GM20000 (cell line): ENCODE measurements around the gene SMARCA2.
A peak's percentile ranks its signal among the peaks of the same experiment; 100 is the strongest.

Source experiments
- DNase-seq: peaks from one replicate; pipeline ENCODE4 v3.0.0; 2012; ENCODE audit warnings: low spot score
- TF ChIP-seq, protein P1 (sequence below): IDR thresholded peaks from 2 replicates; pipeline ENCODE4 v1.5.1; 2012; ENCODE audit warnings: mild to moderate bottlenecking, control low read depth; ENCODE audit errors: extremely low read depth, missing control alignments

Gene SMARCA2

DNA sequence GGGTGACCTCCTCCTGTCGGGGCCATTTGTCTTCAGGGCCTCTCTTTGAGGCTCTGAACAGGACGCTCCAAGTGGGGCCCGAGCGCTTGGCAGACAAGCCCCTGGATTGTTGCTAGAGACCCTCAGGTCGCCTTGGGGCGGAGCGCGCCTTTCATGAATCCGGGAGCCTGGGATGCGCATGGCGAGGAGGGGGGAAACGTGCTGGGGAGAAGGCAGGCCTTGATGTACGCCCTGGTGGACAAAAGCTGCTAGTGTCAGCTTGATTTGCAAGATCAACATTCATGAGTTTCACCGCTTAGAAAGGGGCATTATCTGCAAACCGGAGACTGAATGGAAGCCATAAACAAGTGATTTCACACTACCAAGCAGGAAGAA lies 226.3 kb downstream of the SMARCA2 start:
- TF ChIP-seq, protein P1, sequence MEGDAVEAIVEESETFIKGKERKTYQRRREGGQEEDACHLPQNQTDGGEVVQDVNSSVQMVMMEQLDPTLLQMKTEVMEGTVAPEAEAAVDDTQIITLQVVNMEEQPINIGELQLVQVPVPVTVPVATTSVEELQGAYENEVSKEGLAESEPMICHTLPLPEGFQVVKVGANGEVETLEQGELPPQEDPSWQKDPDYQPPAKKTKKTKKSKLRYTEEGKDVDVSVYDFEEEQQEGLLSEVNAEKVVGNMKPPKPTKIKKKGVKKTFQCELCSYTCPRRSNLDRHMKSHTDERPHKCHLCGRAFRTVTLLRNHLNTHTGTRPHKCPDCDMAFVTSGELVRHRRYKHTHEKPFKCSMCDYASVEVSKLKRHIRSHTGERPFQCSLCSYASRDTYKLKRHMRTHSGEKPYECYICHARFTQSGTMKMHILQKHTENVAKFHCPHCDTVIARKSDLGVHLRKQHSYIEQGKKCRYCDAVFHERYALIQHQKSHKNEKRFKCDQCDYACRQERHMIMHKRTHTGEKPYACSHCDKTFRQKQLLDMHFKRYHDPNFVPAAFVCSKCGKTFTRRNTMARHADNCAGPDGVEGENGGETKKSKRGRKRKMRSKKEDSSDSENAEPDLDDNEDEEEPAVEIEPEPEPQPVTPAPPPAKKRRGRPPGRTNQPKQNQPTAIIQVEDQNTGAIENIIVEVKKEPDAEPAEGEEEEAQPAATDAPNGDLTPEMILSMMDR, result no peak
- DNase-seq, result peak; percentile 9

DNA sequence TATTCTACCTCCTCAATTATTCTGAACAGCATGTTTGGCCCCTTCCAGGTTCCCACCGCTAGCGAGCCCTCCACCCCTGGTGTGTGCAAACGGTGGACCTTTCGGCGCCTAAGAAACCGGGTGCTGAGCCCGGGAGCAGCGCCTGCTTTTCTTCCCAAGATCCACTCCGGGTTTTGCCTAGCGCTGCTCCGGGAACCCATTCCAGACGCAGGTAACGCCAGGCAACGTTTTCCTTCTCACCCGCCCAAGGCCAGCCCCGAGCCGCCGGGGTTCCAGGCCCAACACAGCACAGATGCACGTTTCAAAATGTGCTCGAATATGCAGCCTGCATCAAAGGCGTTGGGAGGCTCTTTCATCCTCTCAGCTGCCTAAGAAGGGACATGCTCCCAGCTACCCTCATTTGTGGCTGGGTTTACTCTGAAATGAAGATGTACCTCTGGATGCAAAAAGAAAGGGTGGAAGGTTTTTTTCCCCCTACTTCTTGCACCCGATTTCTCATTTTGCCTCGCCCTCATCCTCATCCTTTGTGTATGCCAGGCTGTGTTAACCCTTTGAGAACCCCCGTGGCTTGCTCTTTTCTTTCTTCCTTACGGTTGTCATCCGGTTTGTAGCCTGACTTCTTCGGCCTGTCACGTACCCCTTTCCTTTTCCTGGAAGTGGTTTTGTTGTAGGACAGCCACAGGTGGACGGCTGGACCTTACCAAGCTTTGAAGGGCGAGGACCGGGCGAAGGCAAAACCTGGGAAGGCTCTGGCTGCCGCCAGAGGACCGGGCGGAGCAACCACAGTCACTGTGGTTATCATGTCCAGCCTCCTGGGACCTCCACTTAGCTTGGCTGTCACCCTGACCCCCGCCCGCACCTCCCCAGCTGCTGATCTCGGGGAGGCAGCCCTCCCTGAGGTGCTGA lies 226.9 kb downstream of the SMARCA2 start:
- TF ChIP-seq, protein P1, result no peak
- peak; percentile 65 for DNase-seq

DNA sequence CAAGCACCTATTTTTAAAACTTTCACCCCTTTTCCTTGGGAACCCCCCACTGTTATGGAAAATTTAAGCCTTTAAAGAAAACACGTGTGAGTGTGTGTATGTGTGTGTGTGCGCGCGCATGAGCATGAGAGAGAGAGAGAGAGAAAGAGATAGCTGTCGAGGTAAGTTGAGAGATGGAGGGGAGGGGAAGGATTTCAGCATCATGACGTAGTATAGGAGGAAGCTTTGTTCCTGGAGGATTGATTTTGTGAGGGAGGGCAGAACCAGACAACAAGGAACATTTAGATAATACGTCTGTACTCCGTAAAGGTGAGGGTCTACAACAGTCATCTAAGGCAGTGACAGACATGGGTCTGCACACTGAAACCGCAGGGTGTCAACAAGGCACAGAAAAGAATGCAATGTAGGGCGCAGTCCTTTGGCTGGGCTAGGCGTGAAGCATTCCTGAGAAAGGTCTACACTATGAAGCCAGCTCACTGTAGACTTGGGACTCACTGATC lies 227.7 kb downstream of the SMARCA2 start:
- no peak for DNase-seq
- TF ChIP-seq, protein P1, result no peak
